ENCODE measurements around the gene CARF.

CARF gene

GRCh38 chr2:203021991-203022390 lies 109.9 kb downstream of the CARF start:
- no peak for FAIRE-seq

- FAIRE-seq: no peak
These were observed 110.7 kb downstream of the CARF start for GRCh38 chr2:203022751-203023150.

GRCh38 chr2:203025592-203025991 lies 113.5 kb downstream of the CARF start:
- FAIRE-seq: no peak

- FAIRE-seq: no peak
These were observed 118.5 kb downstream of the CARF start for GRCh38 chr2:203030545-203030944.

GRCh38 chr2:203030991-203031390 lies 118.9 kb downstream of the CARF start:
- no peak for FAIRE-seq

- no peak for FAIRE-seq
These were observed 121.3 kb downstream of the CARF start for GRCh38 chr2:203033395-203033794.

GRCh38 chr2:203035879-203036470 lies 123.9 kb downstream of the CARF start:
- FAIRE-seq: no peak
